ENCODE data around the gene INMT. TPM values are rescaled to one million over a fixed set of nuclear protein-coding genes. Genes with fewer than 3 reads are reported as not detected.

The INMT gene
- total and polyA plus RNA-seq, 2 donors (not counting 1 experiment from before 2014, with no cell fraction given) = 0.15 TPM; not detected in 1

- CTCF ChIA-PET = interaction anchor here (4.6 kb wide), 1 partner anchor 11 kb away, joined by 22 read pairs; no protein-coding TSS in a partner anchor
- Mint-ChIP-seq H3K27ac (no peak overlapping the region), H3K4me1 (peaks cover 22% of the 10 kb centered on the region)
Observed at GRCh38 chr7:30729642-30730041, 22.3 kb upstream of the INMT start.

GRCh38 chr7:30730097-30730496 is 21.8 kb upstream of the INMT start:
- ChIA-PET POLR2A (no interaction called here), CTCF (interaction anchor here (4.6 kb wide), 1 partner anchor 10 kb away, joined by 22 read pairs; no protein-coding TSS in a partner anchor)
- no peak overlapping the region for H3K4me3 Mint-ChIP-seq
- no peaks in the 10 kb centered on the region for H3K36me3 ChIP-seq (replicated peaks in 1 of 2; ENCODE audit: control extremely low read depth in 1 of 2, control insufficient read depth in 1 of 2, extremely low read depth in 1 of 2, insufficient read depth in 2 of 2, low read length in 1 of 2)
- H3K27me3 ChIP-seq (replicated peaks in 1 of 4; ENCODE audit: control extremely low read depth in 1 of 4, control insufficient read depth in 3 of 4, insufficient read depth in 4 of 4, low read length in 3 of 4) = peaks cover 0 to 6% (median 0%) of the 10 kb centered on the region in 4 experiments
- intact Hi-C loops (cut with micrococcal nuclease) = no loop called here
- no peaks in the 10 kb centered on the region for H4K20me1 ChIP-seq (ENCODE audit: control insufficient read depth, insufficient read depth, low read length, poor library complexity, severe bottlenecking)
- no peaks in the 10 kb centered on the region for H3K9me3 ChIP-seq (ENCODE audit: control extremely low read depth in 1 of 3, control insufficient read depth in 2 of 3, insufficient read depth in 1 of 3, low read length in 2 of 3)
- TF ChIP-seq CTCF (IDR thresholded peaks at IDR 0.05) (no peak), EZH2 (IDR thresholded peaks at IDR 0.05; ENCODE audit: borderline replicate concordance, insufficient read depth, low read depth, low read length, poor library complexity, severe bottlenecking) (no peak)
- no peak overlapping the region for H3K27ac Mint-ChIP-seq
- no peak overlapping the region for H3K9ac ChIP-seq (ENCODE audit: low read length)
- no peak overlapping the region for H2AFZ ChIP-seq (ENCODE audit: insufficient read depth, low read depth, low read length, poor library complexity, severe bottlenecking)
- no peak overlapping the region for H3K4me2 ChIP-seq (replicated peaks; ENCODE audit: low read depth, low read length, poor library complexity, severe bottlenecking)
- no peak overlapping the region for H3K27ac ChIP-seq (ENCODE audit: low read length in 2 of 2)
- no peak for ATAC-seq (ENCODE audit: low read depth)
- H3K27me3 Mint-ChIP-seq = peaks cover 16% of the 10 kb centered on the region
- H3K79me2 ChIP-seq (ENCODE audit: control insufficient read depth, insufficient read depth, low read length) = no peaks in the 10 kb centered on the region
- H3K4me1 ChIP-seq (ENCODE audit: control insufficient read depth in 2 of 2, insufficient read depth in 2 of 2, low read length in 2 of 2) = peaks cover 8 to 18% of the 10 kb centered on the region in 2 donors
- peaks cover 22% of the 10 kb centered on the region for H3K4me1 Mint-ChIP-seq
- WGBS (ENCODE audit: insufficient coverage) = 94% methylated on average over 1 of the region's 2 CpGs
- H3K4me3 ChIP-seq (ENCODE audit: control extremely low read depth in 1 of 5, extremely low read depth in 1 of 5, insufficient read depth in 1 of 5, low read depth in 2 of 5, low read length in 4 of 5) = no peak overlapping the region
- no peak for DNase-seq
- H3K9me3 Mint-ChIP-seq (ENCODE audit: insufficient read depth) = no peaks in the 10 kb centered on the region

More at GRCh38 chr7:30729642-30730041, 22.3 kb upstream of the INMT start:
- 84% methylated on average over 2 of the region's 2 CpGs for WGBS (ENCODE audit: insufficient coverage)
- ATAC-seq (ENCODE audit: low read depth) (no peak), DNase-seq (no peak)
- Histone ChIP-seq H2AFZ (ENCODE audit: insufficient read depth, low read depth, low read length, poor library complexity, severe bottlenecking) (no peak overlapping the region), H3K27me3 (replicated peaks in 1 of 4; ENCODE audit: control extremely low read depth in 1 of 4, control insufficient read depth in 3 of 4, insufficient read depth in 4 of 4, low read length in 3 of 4) (peaks cover 0 to 6% (median 0%) of the 10 kb centered on the region in 4 experiments), H3K36me3 (replicated peaks in 1 of 2; ENCODE audit: control extremely low read depth in 1 of 2, control insufficient read depth in 1 of 2, extremely low read depth in 1 of 2, insufficient read depth in 2 of 2, low read length in 1 of 2) (no peaks in the 10 kb centered on the region), H3K9ac (ENCODE audit: low read length) (no peak overlapping the region), H3K9me3 (ENCODE audit: control extremely low read depth in 1 of 3, control insufficient read depth in 2 of 3, insufficient read depth in 1 of 3, low read length in 2 of 3) (no peaks in the 10 kb centered on the region), H4K20me1 (ENCODE audit: control insufficient read depth, insufficient read depth, low read length, poor library complexity, severe bottlenecking) (no peaks in the 10 kb centered on the region), H3K4me2 (replicated peaks; ENCODE audit: low read depth, low read length, poor library complexity, severe bottlenecking) (no peak overlapping the region), H3K4me1 (ENCODE audit: control insufficient read depth in 2 of 2, insufficient read depth in 2 of 2, low read length in 2 of 2) (peaks cover 8 to 18% of the 10 kb centered on the region in 2 donors), H3K79me2 (ENCODE audit: control insufficient read depth, insufficient read depth, low read length) (no peaks in the 10 kb centered on the region), H3K27ac (ENCODE audit: low read length in 2 of 2) (no peak overlapping the region), H3K4me3 (ENCODE audit: control extremely low read depth in 1 of 5, extremely low read depth in 1 of 5, insufficient read depth in 1 of 5, low read depth in 2 of 5, low read length in 4 of 5) (no peak overlapping the region)
- intact Hi-C loops (cut with micrococcal nuclease) = no loop called here
- TF ChIP-seq EZH2 (IDR thresholded peaks at IDR 0.05; ENCODE audit: borderline replicate concordance, insufficient read depth, low read depth, low read length, poor library complexity, severe bottlenecking) = no peak
- TF ChIP-seq CTCF (IDR thresholded peaks at IDR 0.05) = no peak
- Mint-ChIP-seq H3K4me3 (no peak overlapping the region), H3K27me3 (peaks cover 11% of the 10 kb centered on the region), H3K9me3 (ENCODE audit: insufficient read depth) (no peaks in the 10 kb centered on the region)
- POLR2A ChIA-PET = no interaction called here
